ENCODE measurements around the gene CEBPE.

The CEBPE gene

DNA sequence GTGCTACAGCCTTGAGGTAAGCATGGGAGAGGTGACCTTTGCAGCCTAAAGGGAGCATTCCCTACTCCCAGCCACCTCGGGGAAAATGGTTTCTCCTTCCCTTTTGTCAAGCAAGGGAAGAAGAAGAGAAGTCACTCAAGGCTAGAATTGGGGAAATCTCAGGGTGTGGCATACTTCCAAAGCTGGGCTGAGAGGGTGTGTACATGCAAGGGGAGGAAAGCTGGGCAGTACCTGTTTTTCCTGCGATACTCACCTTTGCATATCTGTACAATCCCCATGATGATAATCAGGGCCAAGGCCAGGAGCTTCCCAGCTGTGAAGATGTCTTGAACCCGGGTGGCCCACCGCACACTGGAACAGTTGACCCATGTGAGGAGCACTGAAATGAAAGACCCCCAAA lies 23.8 kb upstream of the CEBPE start:
- FAIRE-seq = no peak

GRCh38 chr14:23141706-23142444 lies 22.8 kb upstream of the CEBPE start:
- no peak for FAIRE-seq

- FAIRE-seq = no peak
These were observed 21.3 kb upstream of the CEBPE start for GRCh38 chr14:23140371-23140770.

DNA sequence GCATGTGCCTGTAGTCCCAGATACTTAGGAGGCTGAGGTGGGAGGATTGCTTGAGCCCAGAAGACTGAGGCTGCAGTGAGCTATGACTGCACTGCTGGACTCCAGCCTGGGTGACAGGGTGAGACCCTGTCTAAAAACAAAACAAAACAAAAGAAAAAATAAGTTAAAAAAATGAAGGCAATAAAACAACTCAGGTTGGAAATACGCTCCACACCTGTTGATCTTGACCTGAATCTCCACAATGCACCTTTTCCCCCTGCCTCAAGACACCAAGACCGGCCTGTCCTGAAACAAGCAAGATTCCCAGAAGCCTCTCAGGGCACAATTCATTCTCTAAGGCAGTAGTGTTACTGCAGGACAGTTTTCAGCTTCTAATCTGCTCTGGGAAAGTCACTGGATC lies 20.8 kb upstream of the CEBPE start:
- FAIRE-seq = no peak

- FAIRE-seq = no peak
These were observed 18.9 kb upstream of the CEBPE start for GRCh38 chr14:23137813-23138535.

DNA sequence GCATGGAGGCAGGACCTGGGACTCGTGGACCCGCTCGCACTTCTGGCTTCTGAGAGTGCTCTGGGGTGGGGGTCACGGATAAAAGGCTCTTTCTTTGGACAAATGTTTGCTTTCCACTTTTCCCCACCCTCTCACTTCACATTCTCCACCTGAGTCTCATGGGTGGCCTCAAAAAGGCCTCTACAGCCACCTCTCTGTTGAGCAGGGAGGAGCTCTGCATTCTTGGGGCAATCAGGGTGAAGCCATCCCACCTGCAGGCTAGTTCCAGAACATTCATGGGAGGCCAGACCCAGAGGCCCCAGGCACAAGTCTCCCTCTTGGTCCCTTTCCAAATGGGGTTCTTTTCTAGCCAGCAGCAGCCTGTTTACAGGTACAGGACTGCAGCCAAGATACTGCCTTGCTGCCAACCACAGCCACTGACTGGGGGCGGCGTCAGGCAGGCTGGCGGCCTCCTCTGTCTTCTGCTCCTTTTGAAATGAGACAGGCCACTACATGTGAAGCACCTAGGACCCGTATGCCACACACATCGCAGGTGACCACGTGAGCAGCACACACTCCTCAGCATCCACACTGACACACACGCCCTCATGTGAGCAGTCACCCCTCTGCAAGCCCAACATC lies 18.2 kb upstream of the CEBPE start:
- FAIRE-seq = no peak

DNA sequence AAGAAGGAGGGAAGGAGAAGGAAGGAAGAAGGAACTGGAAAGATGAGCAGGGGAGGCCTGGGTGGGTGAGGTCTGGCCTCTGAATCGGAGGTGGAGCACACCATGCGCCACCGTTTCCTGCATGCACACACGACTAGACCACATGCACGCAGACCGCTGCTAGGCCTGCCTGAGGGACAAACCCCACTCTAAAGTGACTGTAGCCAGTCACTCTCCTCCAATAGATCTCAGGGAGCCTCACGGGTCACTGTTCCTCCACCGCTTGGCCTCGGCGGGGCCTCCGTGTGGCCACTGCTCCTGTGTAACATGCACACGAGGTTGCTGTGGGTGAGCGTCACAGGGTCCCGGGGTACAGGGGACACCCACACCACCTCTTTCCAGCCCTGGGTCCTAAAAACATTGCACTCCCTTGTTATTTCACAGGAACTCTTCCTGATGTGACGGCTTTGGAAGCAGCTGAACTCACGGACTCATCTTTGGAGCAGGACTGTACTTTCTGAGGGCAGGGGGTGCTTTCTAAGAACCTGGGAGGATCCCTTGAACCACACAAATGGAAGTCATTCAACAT lies 17.6 kb upstream of the CEBPE start:
- FAIRE-seq = no peak

- no peak for FAIRE-seq
These were observed 13.9 kb upstream of the CEBPE start for GRCh38 chr14:23132970-23133369.

DNA sequence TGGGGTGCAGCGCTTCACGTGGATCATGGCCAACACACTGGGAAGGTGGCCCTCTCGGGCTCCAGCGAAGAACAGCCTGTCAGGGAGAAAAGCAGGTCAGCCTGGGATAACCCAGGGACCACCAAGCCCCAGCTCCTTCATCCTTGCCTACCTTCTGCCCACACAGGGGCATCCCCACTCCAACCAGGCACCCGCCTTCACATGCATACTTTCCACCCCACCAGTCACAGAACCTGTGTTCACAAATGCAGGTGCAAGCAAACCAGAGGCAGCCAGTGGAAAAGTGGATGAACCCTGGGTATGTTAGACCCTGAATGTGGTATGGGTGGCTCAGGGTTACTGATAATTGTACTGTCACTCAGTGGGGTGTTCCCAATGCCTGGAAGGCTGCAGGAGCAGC lies 12.4 kb upstream of the CEBPE start:
- no peak for FAIRE-seq

- no peak for FAIRE-seq
These were observed 11.8 kb upstream of the CEBPE start for GRCh38 chr14:23130871-23131270.

DNA sequence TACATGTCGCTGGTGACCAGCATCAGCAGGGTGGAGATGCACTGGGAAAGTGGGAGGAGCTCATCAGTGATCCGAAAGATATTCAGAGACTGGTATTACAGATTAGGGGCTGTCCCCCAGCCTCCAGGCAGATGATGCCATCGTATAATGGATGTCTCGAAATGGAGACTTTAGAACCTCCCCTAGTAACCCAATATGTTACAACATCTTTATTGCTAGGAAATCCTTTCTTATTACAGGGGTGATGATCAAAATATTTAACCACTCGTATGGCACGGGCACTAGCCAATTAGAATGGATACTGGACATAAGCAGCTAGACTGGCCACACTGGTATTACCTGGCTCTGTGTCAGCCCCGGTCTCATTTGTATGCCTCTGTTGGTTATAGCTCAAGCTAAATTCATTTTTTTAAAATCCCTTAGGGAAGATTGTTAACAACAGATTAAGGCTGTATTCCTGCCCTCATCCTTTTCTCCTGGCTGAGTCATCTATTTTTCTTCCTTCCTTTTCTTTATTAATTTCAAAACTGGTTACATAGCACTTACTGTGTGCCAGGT lies 10.8 kb upstream of the CEBPE start:
- FAIRE-seq = no peak

- no peak for FAIRE-seq
These were observed 10.1 kb upstream of the CEBPE start for GRCh38 chr14:23128969-23129758.

DNA sequence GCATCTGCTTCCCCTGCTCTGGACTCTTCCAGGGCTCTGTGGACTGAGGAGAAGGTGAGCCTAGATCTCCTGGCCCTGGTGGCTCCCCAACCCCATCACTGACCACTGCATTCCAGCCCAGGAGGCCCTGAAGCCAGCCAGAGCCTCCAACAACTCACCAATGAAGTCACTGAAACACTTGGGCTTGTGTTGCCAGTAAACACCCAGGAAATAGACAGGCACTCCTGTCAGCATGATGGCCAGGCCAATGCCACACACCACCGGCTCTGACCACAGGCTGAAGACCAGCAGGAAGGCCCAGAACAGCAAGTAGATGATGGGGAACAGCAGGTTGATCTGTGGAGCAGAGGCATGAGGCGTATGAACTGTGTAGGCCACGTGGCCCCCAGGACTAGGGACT lies 8.8 kb upstream of the CEBPE start:
- FAIRE-seq = no peak

DNA sequence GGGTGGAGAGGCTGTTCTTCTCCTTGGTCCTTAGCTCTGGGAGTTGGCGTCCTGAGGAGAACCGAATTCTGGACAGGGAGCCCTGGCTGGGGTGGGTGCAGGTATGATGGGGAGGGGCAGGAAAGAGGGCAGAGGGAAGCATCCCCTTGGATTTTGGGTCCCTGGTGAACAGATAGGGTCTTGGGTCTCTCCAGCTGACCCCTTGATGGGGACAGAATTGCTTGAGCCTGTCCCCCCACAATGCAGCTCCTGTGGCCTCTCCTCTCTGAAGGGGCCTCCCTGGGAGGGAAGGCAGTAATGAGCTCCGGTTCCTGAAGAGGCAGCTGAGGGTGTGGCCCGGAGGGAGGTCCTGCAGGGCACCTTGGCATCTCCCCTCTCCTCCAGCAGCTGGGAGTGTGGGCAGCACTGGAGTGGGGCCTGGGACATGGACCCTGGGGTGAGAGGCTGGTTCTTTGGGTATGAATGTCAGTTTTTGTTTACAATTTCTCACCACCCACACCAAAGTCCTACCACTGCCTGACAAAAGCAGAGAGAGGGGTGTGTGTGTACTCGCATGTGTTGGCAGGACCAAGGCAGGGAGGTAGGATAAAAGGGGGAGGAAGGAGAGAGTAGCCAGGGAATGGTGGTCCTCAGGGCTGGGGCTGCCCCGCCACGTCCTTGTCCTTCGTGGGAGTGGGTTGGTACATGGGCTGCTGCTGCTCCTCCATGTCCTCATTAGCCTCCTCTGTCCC lies 7.7 kb upstream of the CEBPE start:
- FAIRE-seq = no peak

DNA sequence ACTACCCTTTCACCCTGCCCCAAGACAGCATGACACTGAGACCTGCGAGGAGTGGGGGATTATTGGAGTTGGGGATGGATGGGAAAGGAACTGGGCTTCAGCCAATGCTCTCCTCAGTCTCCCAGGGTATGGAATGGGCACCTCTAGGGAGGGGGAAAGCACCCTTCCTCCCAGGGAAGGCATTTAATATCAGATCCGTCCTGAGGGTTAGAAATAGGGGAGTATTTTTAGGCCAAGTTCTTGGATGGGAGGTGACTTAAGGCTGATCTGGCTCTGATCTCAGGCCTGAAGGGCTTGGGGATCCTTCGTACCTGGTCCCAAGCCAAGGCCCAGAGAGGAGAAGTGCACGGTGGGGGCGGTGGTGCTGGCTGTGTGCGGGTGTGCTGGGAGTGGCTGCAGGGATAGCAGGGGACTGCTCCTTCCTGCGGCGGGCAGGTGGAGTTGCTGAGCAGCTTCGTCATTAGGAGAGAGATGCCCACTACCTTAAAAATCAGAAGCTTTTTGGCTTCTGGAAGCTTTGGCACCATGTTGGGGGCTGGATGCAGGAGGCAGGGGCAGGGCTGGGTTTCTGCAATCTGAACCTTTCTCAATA lies 7.0 kb upstream of the CEBPE start:
- no peak for FAIRE-seq

DNA sequence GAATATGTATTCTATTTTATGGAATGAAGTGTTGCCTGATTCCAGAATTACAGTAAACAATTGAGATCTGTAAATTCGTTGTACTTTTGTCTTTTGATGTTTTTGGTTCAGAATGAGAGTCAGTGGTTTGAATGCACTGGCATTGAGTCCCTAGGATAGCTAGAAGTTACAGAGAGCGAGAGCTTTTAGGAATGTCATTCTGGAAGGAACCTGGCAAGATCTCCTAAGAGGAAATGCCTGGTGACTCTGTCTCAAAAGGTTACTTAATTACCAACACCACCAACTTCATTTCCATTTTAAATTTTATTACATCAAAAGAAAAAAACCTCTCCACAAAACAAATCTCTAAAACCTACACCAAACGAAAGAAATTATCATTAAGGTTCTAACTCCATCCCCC lies 6.0 kb upstream of the CEBPE start:
- FAIRE-seq = no peak

- FAIRE-seq = no peak
These were observed 5.4 kb upstream of the CEBPE start for GRCh38 chr14:23124337-23124954.

- no peak for FAIRE-seq
These were observed 4.4 kb upstream of the CEBPE start for GRCh38 chr14:23123419-23123818.

DNA sequence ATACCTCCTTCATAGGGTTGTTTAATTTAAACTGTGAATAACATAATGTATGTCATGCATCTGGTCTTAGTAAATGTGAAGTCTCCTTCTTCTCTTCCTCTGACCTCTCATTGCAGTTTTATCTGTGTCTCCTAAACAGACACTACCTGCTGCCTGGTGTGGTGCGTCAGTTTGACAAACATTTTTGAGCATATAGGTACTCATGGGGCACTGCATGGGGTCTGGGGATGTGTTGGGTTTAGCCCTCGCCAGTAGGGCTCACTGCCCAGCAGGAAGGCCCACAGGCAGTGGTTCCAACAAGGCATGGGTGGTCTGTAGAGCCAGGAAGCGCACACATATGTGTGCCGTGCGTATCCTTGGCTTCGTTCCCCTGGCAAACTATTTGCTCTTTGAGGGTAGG lies 3.0 kb upstream of the CEBPE start:
- no peak for FAIRE-seq

GRCh38 chr14:23121361-23121771 lies 2.3 kb upstream of the CEBPE start:
- no peak for FAIRE-seq

Data from islet of Langerhans (tissue), 1 donor.